Transverse colon (tissue), 4 donors: ENCODE data around the gene PRKCQ.

Experiments
- CTCF ChIP-seq, 5 experiments: fragments of 200-600 bp in 3 of 5; fragments of 450-650 bp in 2 of 5; sonication (generic) in 3 of 5; IDR thresholded peaks; 1 replicate in 2 of 5; 2 replicates in 3 of 5; pipeline ENCODE4 v1.5.1; 2016 to 2017; ENCODE audit warnings: antibody characterized with exemption in 5 of 5, inconsistent platforms in 3 of 5, mild to moderate bottlenecking in 2 of 5, moderate library complexity in 1 of 5
- EP300 ChIP-seq: sonication (generic); formaldehyde crosslinking; IDR thresholded peaks from one replicate; pipeline ENCODE4 v1.6.1; 2017; ENCODE audit warnings: antibody characterized with exemption, low read depth
- POLR2A ChIP-seq: fragments of 450-650 bp; IDR thresholded peaks from one replicate; pipeline ENCODE4 v1.6.1; 2016; ENCODE audit warnings: antibody characterized with exemption, mild to moderate bottlenecking, moderate library complexity
- POLR2AphosphoS5 ChIP-seq, 3 donors: sonication (generic); formaldehyde crosslinking; IDR thresholded peaks; one replicate each; pipeline ENCODE4 v1.6.1; 2016; ENCODE audit warnings: antibody characterized with exemption in 3 of 3

DNA sequence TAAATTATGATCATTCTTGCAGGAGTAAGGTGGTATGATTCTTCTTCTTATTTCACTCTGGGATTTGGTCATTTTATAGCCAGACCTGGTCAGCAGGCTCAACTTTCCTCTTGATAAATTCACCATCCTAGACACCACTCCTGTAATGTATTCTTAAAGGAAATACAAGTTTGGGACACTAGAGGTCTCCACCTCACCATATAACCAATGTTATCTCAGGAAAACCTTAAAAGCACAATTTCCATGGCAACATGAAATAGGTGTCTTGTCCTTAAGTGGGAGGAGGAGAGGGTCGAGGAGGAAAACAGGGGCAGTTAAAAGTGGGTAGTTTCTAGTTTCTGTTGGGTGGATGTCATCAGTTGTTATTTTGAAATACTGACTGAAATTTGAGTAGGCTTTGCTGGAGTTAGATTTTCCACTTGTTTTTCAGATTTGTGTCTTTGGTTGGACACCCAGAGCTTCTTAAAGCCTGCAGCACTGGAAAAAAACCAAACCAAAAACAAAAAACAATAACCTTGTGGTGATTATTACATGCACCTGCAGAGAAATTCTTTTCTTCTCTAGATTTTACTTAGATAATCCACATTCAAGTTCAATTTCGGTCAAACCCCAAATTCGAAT lies 163.1 kb downstream of the PRKCQ start:
- TF ChIP-seq POLR2AphosphoS5 (IDR thresholded peaks at IDR 0.05) (no peak), CTCF (IDR thresholded peaks at IDR 0.05) (peak; percentile 54 to 70 (median 59)), EP300 (no peak), POLR2A (no peak)
